Dermis microvascular lymphatic vessel endothelial cell (primary cell): ENCODE measurements around the gene JMJD7. TPM values are rescaled to one million over a fixed set of nuclear protein-coding genes. Genes with fewer than 3 reads are reported as not detected.
"Not testable (repeated sequence)": the region's sequence is repeated elsewhere in the genome, so short reads cannot be mapped to it uniquely, and the experiment has no call there.

ENCODE experiments used
- DNase-seq, 2 donors: peaks; one replicate each; pipeline versions ENCODE4 v3.0.0 to v3.0.0-alpha.2; 2010; ENCODE audit warnings: low read depth in 2 of 2
- total RNA-seq: library from RNA; depleted of rRNA; stranded (reverse); fragments of >200 nt; gene quantifications from 2 replicates; pipeline ENCODE4 v1.2.1, GENCODE V29; 2014

JMJD7 gene
- total RNA-seq, 1 donor from 2014 or later, result 2.4 TPM

- no peak for DNase-seq
These were observed 6.1 kb upstream of the JMJD7 start for GRCh38 chr15:41821831-41822230.

DNA sequence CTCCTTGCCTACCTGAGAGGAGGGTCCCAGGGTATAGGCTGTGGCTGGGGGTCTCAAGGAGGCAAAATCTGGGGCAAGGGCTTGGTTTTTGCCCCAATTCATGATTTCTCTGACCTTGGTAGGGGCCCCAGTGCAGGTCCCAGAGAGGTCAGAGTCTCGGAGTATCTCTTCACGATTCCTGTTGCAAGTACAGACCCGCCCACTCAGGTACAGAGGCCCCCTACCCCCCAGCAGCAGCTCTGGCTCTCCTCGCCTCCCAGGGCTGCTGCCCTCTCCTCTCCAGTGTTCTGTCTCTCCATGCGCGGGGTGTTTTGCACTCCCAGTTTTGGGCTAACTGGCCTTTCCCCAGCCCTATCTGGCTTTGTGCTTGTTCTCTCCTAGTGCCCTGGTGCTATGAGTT, 5.4 kb upstream of the JMJD7 start:
- DNase-seq, result no peak

DNA sequence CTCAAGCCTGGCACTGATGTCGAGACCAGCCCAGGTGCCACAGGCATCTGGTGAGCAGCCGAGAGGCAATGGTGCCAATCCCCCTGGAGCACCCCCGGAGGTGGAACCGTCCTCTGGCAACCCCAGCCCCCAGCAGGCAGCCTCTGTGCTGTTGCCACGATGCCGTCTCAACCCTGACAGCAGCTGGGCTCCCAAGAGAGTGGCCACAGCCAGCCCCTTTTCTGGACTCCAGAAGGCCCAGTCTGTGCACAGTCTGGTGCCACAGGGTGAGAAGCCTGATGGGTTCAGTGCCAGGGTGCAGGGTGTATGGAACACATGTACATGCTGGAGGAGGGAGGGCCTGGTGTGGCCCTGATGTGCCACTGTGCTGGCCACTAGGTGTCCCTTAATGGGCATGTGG, 4.9 kb upstream of the JMJD7 start:
- no peak for DNase-seq

GRCh38 chr15:41823502-41823901, 4.4 kb upstream of the JMJD7 start:
- DNase-seq, result no peak

DNA sequence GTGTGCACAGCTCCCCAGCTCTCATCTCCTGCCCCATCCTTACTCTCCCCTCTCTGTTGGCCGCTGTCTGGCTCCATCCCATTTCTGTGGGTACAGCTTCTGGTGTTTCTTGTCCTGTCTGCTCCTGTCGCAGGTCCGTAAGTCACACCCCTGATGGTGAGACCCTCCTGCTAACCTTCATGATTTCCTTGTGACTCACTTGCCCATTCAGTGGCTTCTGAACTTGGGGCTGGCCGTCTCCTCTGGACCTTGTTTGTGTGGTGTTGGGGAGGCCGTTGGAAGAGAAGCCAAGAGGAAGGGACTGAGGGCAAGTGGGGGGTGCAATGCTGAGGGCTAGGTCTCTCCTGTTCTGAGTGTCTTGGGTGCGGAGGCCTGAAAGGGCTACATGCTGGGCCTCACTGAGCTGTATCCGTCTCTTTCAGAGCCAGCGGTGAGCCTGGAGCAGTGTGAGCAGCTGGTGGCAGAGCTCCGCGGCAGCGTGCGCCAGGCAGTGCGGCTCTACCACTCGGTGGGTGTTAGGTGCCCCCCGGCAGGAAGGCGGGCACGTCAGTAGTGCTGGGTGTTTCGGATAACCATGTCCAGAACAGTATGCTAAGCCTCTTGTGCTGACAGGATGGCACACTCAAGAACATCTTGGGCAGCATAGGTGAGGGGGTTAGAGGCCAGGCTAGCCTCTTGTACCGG, 3.7 kb upstream of the JMJD7 start:
- DNase-seq, result no peak

GRCh38 chr15:41825145-41825544, 2.7 kb upstream of the JMJD7 start:
- DNase-seq, result no peak

GRCh38 chr15:41825572-41826535, 2.0 kb upstream of the JMJD7 start:
- DNase-seq, result no peak

DNA sequence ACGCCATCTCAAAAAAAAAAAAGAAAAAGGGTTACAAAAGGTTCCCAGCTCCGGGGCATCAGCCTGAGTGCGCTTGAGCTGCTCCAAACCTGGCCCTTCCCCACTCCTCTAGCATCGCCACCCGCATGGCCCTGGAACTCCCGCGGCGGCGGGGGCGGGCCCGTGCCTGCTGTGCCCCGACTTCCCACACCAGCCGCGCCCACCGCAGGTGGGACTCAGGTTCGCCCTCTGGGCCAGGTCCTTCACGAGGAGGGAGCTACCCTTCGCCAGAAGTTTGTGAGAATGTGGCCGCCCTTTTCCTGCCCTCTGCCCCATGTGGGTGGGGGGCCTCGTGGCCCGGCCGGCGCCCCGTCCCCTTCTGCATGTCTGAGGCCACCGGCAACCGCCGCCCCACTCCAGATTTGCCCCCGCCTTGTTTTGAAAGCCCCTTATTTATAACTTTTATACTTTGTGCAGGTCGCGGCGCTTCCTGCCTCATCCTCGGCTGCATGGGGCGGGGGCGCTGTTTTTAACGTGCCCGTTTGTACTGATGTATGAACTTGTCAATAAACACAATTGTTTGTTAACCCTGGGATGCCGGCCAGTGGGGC, 507 bp upstream of the JMJD7 start:
- no peak for DNase-seq

DNA sequence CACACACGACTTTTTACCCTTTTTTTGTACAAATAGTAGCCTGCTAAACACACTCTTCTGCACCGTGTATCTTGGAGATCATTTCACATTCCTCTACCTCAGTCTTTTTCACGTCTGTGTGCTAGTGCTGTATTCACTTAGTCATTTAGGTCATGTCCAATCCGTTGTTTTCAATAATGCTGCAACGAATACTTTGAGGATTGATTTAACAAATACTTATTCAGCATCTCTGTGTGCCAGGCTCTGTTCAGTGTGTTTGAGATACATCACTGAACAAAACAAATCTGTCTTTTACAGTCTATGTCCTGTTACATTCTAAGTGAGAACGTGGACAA, 882 bp downstream of the JMJD7 start:
- peak in 1 of 2 donors; percentile 9 for DNase-seq

DNA sequence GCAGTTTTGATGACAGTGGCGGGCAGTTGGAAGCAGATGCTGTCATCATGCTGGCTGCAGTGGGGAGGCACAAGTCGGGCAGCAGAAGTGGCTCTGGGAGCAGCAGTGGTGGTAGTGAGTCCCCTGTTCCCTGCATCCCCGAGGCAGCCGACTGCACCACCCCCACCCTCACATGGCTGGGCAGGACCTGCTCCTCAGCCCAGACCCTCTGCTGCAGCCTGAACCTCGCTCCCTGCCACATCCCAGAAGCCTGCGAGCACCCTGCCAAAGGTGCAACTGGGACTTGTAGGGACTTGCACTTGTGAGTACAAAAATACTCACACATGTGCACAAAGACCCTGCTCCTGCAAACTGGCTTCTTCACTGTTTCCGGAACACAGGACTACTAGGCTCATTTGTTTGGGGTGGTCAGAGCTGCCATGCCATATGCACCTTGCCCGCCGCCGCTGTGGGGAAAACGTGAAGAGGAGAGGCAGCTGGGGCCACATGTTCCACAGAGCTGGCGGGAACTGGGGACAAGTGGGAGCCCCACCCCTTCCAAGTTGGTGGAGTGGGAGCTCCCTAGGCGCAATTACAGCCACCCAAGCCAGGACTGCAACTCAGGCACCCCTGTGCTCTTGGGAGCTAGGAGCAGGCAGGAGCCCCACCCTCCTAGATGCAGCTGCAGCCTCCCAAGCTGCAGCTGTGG, 2.2 kb downstream of the JMJD7 start:
- no peak for DNase-seq

DNA sequence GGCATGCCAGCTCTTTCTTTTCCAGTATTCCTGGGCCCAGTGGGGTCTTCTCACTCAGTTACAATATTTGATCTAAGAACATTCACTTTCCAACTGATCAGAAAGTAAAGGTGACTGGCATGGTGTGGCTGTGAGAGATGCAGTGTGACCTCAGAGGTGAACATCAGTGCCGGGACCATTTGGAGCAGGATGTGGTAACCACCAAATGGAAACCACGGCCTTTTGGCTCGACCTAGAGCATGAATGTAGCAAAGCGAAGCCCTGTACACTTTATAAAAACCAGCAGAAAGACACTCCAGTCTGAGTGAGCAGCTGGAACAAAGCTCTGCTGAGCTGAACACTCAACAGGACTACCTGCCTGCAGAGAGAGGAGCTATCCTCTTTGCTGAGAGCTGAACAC, 3.4 kb downstream of the JMJD7 start:
- not testable (repeated sequence) for DNase-seq

DNA sequence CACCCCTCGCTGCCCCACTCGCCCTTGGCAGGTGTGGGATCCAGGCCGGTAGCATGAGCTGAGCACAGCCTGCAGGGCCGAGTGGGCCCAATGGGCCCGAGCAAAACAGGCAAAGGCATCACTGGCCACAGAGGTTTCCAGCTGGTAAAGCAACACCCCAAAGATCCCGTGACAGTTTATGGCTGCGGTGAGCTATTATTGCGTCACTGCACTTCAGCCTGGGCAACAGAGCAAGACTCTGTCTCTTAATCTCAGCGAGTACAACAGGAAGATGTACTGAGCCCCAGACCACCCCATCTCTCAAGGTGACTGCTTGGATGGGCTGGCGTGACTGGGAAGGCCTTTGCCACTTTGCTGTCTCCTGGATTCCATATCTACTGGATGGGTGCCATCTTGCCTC, 4.3 kb downstream of the JMJD7 start:
- no peak for DNase-seq

GRCh38 chr15:41832875-41833274, 5.0 kb downstream of the JMJD7 start:
- no peak for DNase-seq

GRCh38 chr15:41834096-41834495, 6.2 kb downstream of the JMJD7 start:
- DNase-seq, result no peak

GRCh38 chr15:41836073-41836472, 8.2 kb downstream of the JMJD7 start:
- no peak for DNase-seq

- DNase-seq, result no peak
These were observed 9.0 kb downstream of the JMJD7 start for GRCh38 chr15:41836713-41837454.

GRCh38 chr15:41838400-41838897, 10.6 kb downstream of the JMJD7 start, which contains the start of gene PLA2G4B:
PLA2G4B (plus strand) TSS chr15:41838847; CDS start chr15:41838914, 67 bp downstream.
- no peak for DNase-seq

- no peak for DNase-seq
These were observed 12.0 kb downstream of the JMJD7 start for GRCh38 chr15:41839781-41840491.

- no peak for DNase-seq
These were observed 12.8 kb downstream of the JMJD7 start for GRCh38 chr15:41840673-41841072.

DNA sequence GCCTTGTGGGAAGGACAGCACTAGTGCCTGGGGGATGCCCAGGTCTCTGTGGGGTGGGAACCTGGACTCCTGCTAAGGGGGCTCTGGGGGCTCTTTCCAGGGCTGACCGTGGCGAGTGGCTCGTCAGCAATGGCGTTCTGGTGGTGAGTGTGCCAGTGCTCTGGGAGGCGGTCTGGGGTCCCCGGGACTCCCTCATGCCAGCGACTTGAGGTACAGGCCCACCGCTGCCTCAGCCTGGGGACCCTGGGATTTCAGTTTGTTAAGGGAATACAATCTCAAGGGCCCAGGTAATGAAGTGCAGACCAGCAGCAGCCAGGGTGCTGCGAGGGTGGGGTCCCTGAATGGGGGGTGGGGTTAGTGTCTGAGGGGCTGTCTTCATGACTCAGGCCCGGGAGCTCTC, 13.2 kb downstream of the JMJD7 start:
- DNase-seq, result no peak
